Neural progenitor cell (in vitro differentiated cells): ENCODE measurements around the gene ZSCAN5A. TPM values are rescaled to one million over a fixed set of nuclear protein-coding genes. Genes with fewer than 3 reads are reported as not detected.

Experiments
- DNase-seq: peaks from one replicate; pipeline ENCODE4 v3.0.0-alpha.2; 2016; ENCODE audit warnings: low spot score
- H2AFZ ChIP-seq: fragments of 200-600 bp; sonication (generic); replicated peaks from 2 replicates; pipeline ENCODE4 v1.6.1; 2016; ENCODE audit warnings: antibody characterized with exemption
- H3F3A ChIP-seq: fragments of 200-600 bp; sonication (generic); 2 replicates; pipeline ENCODE4 v1.6.1; 2016; ENCODE audit warnings: antibody characterized with exemption, low read depth
- H3K27ac ChIP-seq: fragments of 200-600 bp; sonication (generic); 2 replicates; pipeline ENCODE4 v1.5.1; 2016; ENCODE audit warnings: mild to moderate bottlenecking
- H3K27me3 ChIP-seq: fragments of 200-600 bp; sonication (generic); 2 replicates; pipeline ENCODE4 v1.6.1; 2016; ENCODE audit warnings: mild to moderate bottlenecking, moderate library complexity
- H3K36me3 ChIP-seq: fragments of 200-600 bp; sonication (generic); 2 replicates; pipeline ENCODE4 v1.5.1; 2016
- H3K4me1 ChIP-seq: fragments of 200-600 bp; sonication (generic); 2 replicates; pipeline ENCODE4 v1.6.1; 2016; ENCODE audit warnings: mixed run types
- H3K4me2 ChIP-seq: fragments of 200-600 bp; sonication (generic); 2 replicates; pipeline ENCODE4 v1.6.1; 2016
- H3K4me3 ChIP-seq: fragments of 200-600 bp; sonication (generic); 2 replicates; pipeline ENCODE4 v1.5.1; 2016
- H3K79me2 ChIP-seq: fragments of 200-600 bp; sonication (generic); 2 replicates; pipeline ENCODE4 v1.6.1; 2016; ENCODE audit warnings: low read depth
- H3K9ac ChIP-seq: fragments of 200-600 bp; sonication (generic); 2 replicates; pipeline ENCODE4 v1.6.1; 2016
- H3K9me3 ChIP-seq: fragments of 200-600 bp; sonication (generic); 2 replicates; pipeline ENCODE4 v1.5.1; 2016; ENCODE audit warnings: low read depth
- H4K20me1 ChIP-seq: fragments of 200-600 bp; sonication (generic); 2 replicates; pipeline ENCODE4 v1.6.1; 2016; ENCODE audit warnings: low read depth
- H3K27ac Mint-ChIP-seq: 3 replicates; pipeline ENCODE4 v1.8.0; 2021; ENCODE audit warnings: mixed read lengths
- H3K27me3 Mint-ChIP-seq: 2 replicates; pipeline ENCODE4 v1.8.0; 2022; ENCODE audit warnings: low read depth, mild to moderate bottlenecking, inconsistent platforms, moderate library complexity, mixed read lengths; ENCODE audit not compliant: insufficient read depth
- H3K36me3 Mint-ChIP-seq: 3 replicates; pipeline ENCODE4 v1.8.0; 2021; ENCODE audit warnings: mixed read lengths
- H3K4me1 Mint-ChIP-seq: 3 replicates; pipeline ENCODE4 v1.8.0; 2021; ENCODE audit warnings: mixed read lengths
- H3K4me3 Mint-ChIP-seq: 3 replicates; pipeline ENCODE4 v1.8.0; 2021; ENCODE audit warnings: mild to moderate bottlenecking, moderate library complexity, mixed read lengths
- H3K9me3 Mint-ChIP-seq: 3 replicates; pipeline ENCODE4 v1.8.0; 2020; ENCODE audit warnings: mixed read lengths
- EZH2 ChIP-seq: fragments of 200-600 bp; sonication (generic); IDR thresholded peaks from 2 replicates; pipeline ENCODE4 v1.6.1; 2017; ENCODE audit warnings: antibody characterized with exemption, mild to moderate bottlenecking, moderate library complexity
- EZH2phosphoT487 ChIP-seq: fragments of 200-600 bp; sonication (generic); IDR thresholded peaks from 2 replicates; pipeline ENCODE4 v1.6.1; 2017; ENCODE audit warnings: antibody characterized with exemption
- total RNA-seq: library from RNA; depleted of rRNA; stranded (reverse); fragments of >200 nt; gene quantifications from 2 replicates; pipeline ENCODE4 v1.2.3, GENCODE V29; 2015; ENCODE audit warnings: low replicate concordance
- TF ChIP-seq, protein P1 (sequence below): fragments of 200-600 bp; sonication (generic); IDR thresholded peaks from 2 replicates; pipeline ENCODE4 v1.5.1; 2017; ENCODE audit warnings: antibody characterized with exemption, mild to moderate bottlenecking

Gene ZSCAN5A
- total RNA-seq, 1 donor from 2014 or later = 1.6 TPM

DNA sequence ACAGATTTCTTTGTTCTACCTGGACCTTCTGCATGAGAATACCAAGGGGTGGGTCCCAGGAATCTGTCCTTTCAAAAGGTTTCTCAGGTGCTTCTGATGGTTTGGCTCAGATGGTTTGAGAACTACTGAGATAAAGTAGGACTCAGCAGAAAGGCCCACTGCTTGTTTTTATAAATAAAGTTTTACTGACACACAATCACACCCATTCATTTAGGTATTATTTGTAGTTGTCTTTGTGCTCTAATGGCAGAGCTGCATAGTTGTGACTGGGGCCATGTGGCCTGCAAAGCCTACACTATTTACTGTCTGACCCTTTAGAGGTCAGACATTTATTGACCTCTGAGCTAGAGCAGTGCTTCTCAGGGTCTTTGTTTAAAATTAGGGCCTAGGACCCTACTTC is 24.5 kb downstream of the ZSCAN5A start:
- Histone ChIP-seq H3K4me1 (peaks cover 19% of the 10 kb centered on the region), H3K9ac (no peak overlapping the region), H3K9me3 (no peaks in the 10 kb centered on the region), H3K27me3 (no peaks in the 10 kb centered on the region), H2AFZ (no peak overlapping the region), H4K20me1 (no peaks in the 10 kb centered on the region), H3K79me2 (no peaks in the 10 kb centered on the region), H3K36me3 (no peaks in the 10 kb centered on the region), H3F3A (peaks cover 17% of the 10 kb centered on the region), H3K27ac (no peak overlapping the region), H3K4me2 (no peak overlapping the region), H3K4me3 (no peak overlapping the region)
- Mint-ChIP-seq H3K27me3 (peaks cover 8% of the 10 kb centered on the region), H3K27ac (no peak overlapping the region), H3K4me1 (peaks cover 13% of the 10 kb centered on the region), H3K4me3 (no peak overlapping the region), H3K9me3 (peaks cover 6% of the 10 kb centered on the region), H3K36me3 (peaks cover 23% of the 10 kb centered on the region)
- no peak for TF ChIP-seq EZH2
- TF ChIP-seq, protein P1, sequence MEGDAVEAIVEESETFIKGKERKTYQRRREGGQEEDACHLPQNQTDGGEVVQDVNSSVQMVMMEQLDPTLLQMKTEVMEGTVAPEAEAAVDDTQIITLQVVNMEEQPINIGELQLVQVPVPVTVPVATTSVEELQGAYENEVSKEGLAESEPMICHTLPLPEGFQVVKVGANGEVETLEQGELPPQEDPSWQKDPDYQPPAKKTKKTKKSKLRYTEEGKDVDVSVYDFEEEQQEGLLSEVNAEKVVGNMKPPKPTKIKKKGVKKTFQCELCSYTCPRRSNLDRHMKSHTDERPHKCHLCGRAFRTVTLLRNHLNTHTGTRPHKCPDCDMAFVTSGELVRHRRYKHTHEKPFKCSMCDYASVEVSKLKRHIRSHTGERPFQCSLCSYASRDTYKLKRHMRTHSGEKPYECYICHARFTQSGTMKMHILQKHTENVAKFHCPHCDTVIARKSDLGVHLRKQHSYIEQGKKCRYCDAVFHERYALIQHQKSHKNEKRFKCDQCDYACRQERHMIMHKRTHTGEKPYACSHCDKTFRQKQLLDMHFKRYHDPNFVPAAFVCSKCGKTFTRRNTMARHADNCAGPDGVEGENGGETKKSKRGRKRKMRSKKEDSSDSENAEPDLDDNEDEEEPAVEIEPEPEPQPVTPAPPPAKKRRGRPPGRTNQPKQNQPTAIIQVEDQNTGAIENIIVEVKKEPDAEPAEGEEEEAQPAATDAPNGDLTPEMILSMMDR = no peak
- TF ChIP-seq EZH2phosphoT487 = no peak
- no peak for DNase-seq

DNA sequence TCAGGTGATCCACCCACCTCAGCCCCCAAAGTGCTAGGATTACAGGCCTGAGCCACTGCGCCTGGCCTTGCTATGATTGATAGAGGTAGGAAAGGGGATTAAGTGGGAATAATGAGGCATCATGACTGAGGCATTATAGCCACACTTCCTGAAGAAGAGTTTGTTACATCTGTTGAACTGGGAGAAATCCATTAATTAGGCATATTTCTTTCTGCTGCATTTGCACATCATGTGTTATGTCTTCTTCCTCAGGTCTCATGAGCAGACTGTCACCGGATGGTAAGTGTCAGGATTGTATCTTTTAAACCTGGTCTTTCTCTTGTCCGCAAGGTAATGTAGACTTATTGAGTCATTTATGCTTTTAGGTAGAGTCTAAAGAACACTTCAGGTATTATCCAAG is 29.9 kb downstream of the ZSCAN5A start:
- Histone ChIP-seq H3K36me3 (no peaks in the 10 kb centered on the region), H3K27ac (no peak overlapping the region), H3K4me3 (no peak overlapping the region), H4K20me1 (no peaks in the 10 kb centered on the region), H3K4me2 (no peak overlapping the region), H3K27me3 (no peaks in the 10 kb centered on the region), H3K9me3 (no peaks in the 10 kb centered on the region), H2AFZ (no peak overlapping the region), H3K4me1 (no peaks in the 10 kb centered on the region), H3F3A (no peaks in the 10 kb centered on the region), H3K79me2 (no peaks in the 10 kb centered on the region), H3K9ac (no peak overlapping the region)
- H3K27me3 Mint-ChIP-seq = no peaks in the 10 kb centered on the region
- no peak for DNase-seq
- H3K9me3 Mint-ChIP-seq = peaks cover 2% of the 10 kb centered on the region
- no peak for TF ChIP-seq EZH2phosphoT487
- no peak for TF ChIP-seq EZH2
- TF ChIP-seq, protein P1 = no peak
- no peak overlapping the region for H3K27ac Mint-ChIP-seq
- no peak overlapping the region for H3K4me3 Mint-ChIP-seq
- H3K4me1 Mint-ChIP-seq = no peaks in the 10 kb centered on the region
- peaks cover 13% of the 10 kb centered on the region for H3K36me3 Mint-ChIP-seq

DNA sequence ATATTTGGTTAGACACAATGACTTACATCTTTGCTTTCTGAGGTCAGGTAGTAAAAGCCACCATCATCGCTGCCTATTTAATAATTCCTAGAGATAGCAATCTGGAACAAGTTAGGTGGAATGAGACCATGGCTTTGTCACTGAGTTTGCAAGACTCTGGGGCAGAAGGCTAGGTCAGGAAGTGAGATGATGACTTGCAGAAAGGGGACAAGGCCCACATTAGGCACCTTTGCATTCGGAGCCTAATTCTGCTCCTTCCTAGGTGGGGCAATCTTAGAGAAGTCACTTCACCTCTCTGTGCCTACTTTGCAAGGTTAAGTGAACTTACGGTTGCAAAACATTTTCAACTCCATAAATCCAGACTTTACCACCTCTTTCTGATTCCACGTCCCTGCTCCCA is 31.8 kb downstream of the ZSCAN5A start:
- no peaks in the 10 kb centered on the region for H3K27me3 ChIP-seq
- H3K4me3 ChIP-seq = no peak overlapping the region
- H4K20me1 ChIP-seq = no peaks in the 10 kb centered on the region
- no peak overlapping the region for H2AFZ ChIP-seq
- H3F3A ChIP-seq = no peaks in the 10 kb centered on the region
- no peak overlapping the region for H3K27ac ChIP-seq
- no peaks in the 10 kb centered on the region for H3K27me3 Mint-ChIP-seq
- H3K36me3 ChIP-seq = no peaks in the 10 kb centered on the region
- H3K27ac Mint-ChIP-seq = no peak overlapping the region
- H3K36me3 Mint-ChIP-seq = peaks cover 5% of the 10 kb centered on the region
- no peaks in the 10 kb centered on the region for H3K9me3 ChIP-seq
- no peaks in the 10 kb centered on the region for H3K4me1 ChIP-seq
- H3K4me1 Mint-ChIP-seq = no peaks in the 10 kb centered on the region
- no peak overlapping the region for H3K9ac ChIP-seq
- no peaks in the 10 kb centered on the region for H3K9me3 Mint-ChIP-seq
- no peak for TF ChIP-seq EZH2phosphoT487
- TF ChIP-seq EZH2 = no peak
- TF ChIP-seq, protein P1 = no peak
- no peak for DNase-seq
- no peak overlapping the region for H3K4me2 ChIP-seq
- no peak overlapping the region for H3K4me3 Mint-ChIP-seq
- no peaks in the 10 kb centered on the region for H3K79me2 ChIP-seq
